Measurements from ENCODE around the gene C16orf78. TPM values are rescaled to one million over a fixed set of nuclear protein-coding genes. Genes with fewer than 3 reads are reported as not detected.

Gene C16orf78
- total RNA-seq, 1 experiment from 2014 or later = not detected

- intact Hi-C loops (cut with micrococcal nuclease; ENCODE audit: unreplicated experiment) = no loop called here
- peaks cover 16% of the 10 kb centered on the region for H3K27me3 ChIP-seq (replicated peaks; ENCODE audit: insufficient read depth, low read depth, low read length, poor library complexity)
- H3K36me3 ChIP-seq (ENCODE audit: insufficient read depth, low read length, poor library complexity, severe bottlenecking) = no peaks in the 10 kb centered on the region
- no peak overlapping the region for H3K4me3 ChIP-seq (ENCODE audit: low read depth, low read length, poor library complexity, severe bottlenecking)
- TF ChIP-seq EZH2 (IDR thresholded peaks at IDR 0.05; ENCODE audit: borderline replicate concordance, low read depth, low read length, poor library complexity, severe bottlenecking) = no peak
- TF ChIP-seq CTCF (conservative IDR thresholded peaks at IDR 0.05; ENCODE audit: low read depth, low read length) = no peak
- no peaks in the 10 kb centered on the region for H3K9me3 ChIP-seq (ENCODE audit: low read depth, low read length, poor library complexity, severe bottlenecking)
- ChIA-PET CTCF (no interaction called here), POLR2A (ENCODE audit: low non-redundant PET) (no interaction called here)
- DNase-seq (ENCODE audit: low spot score) = no peak
- H3K4me1 ChIP-seq (ENCODE audit: insufficient read depth, low read length, poor library complexity, severe bottlenecking) = no peaks in the 10 kb centered on the region
- BruUV-seq (replicated peaks) = no TSS peak
- H3K27ac ChIP-seq (ENCODE audit: low read depth, low read length, poor library complexity, severe bottlenecking) = no peak overlapping the region
These were observed 11.4 kb upstream of the C16orf78 start for GRCh38 chr16:49362230-49362629.

GRCh38 chr16:49365711-49366509 is 7.7 kb upstream of the C16orf78 start:
- no peaks in the 10 kb centered on the region for H3K9me3 ChIP-seq (ENCODE audit: low read depth, low read length, poor library complexity, severe bottlenecking)
- intact Hi-C loops (cut with micrococcal nuclease; ENCODE audit: unreplicated experiment) = no loop called here
- no TSS peak for BruUV-seq (replicated peaks)
- ChIA-PET CTCF (no interaction called here), POLR2A (ENCODE audit: low non-redundant PET) (no interaction called here)
- no peaks in the 10 kb centered on the region for H3K4me1 ChIP-seq (ENCODE audit: insufficient read depth, low read length, poor library complexity, severe bottlenecking)
- peaks cover 19% of the 10 kb centered on the region for H3K27me3 ChIP-seq (replicated peaks; ENCODE audit: insufficient read depth, low read depth, low read length, poor library complexity)
- H3K4me3 ChIP-seq (ENCODE audit: low read depth, low read length, poor library complexity, severe bottlenecking) = no peak overlapping the region
- DNase-seq (ENCODE audit: low spot score) = no peak
- TF ChIP-seq EZH2 (IDR thresholded peaks at IDR 0.05; ENCODE audit: borderline replicate concordance, low read depth, low read length, poor library complexity, severe bottlenecking) (no peak), CTCF (conservative IDR thresholded peaks at IDR 0.05; ENCODE audit: low read depth, low read length) (no peak)
- no peak overlapping the region for H3K27ac ChIP-seq (ENCODE audit: low read depth, low read length, poor library complexity, severe bottlenecking)
- H3K36me3 ChIP-seq (ENCODE audit: insufficient read depth, low read length, poor library complexity, severe bottlenecking) = no peaks in the 10 kb centered on the region

GRCh38 chr16:49366669-49367068 is 6.9 kb upstream of the C16orf78 start:
- no peak for DNase-seq (ENCODE audit: low spot score)
- no TSS peak for BruUV-seq (replicated peaks)
- intact Hi-C loops (cut with micrococcal nuclease; ENCODE audit: unreplicated experiment) = no loop called here
- no peak overlapping the region for H3K4me3 ChIP-seq (ENCODE audit: low read depth, low read length, poor library complexity, severe bottlenecking)
- no peaks in the 10 kb centered on the region for H3K4me1 ChIP-seq (ENCODE audit: insufficient read depth, low read length, poor library complexity, severe bottlenecking)
- ChIA-PET POLR2A (ENCODE audit: low non-redundant PET) (no interaction called here), CTCF (no interaction called here)
- no peak overlapping the region for H3K27ac ChIP-seq (ENCODE audit: low read depth, low read length, poor library complexity, severe bottlenecking)
- H3K27me3 ChIP-seq (replicated peaks; ENCODE audit: insufficient read depth, low read depth, low read length, poor library complexity) = peaks cover 19% of the 10 kb centered on the region
- no peaks in the 10 kb centered on the region for H3K9me3 ChIP-seq (ENCODE audit: low read depth, low read length, poor library complexity, severe bottlenecking)
- H3K36me3 ChIP-seq (ENCODE audit: insufficient read depth, low read length, poor library complexity, severe bottlenecking) = no peaks in the 10 kb centered on the region
- no peak for TF ChIP-seq CTCF (conservative IDR thresholded peaks at IDR 0.05; ENCODE audit: low read depth, low read length)
- no peak for TF ChIP-seq EZH2 (IDR thresholded peaks at IDR 0.05; ENCODE audit: borderline replicate concordance, low read depth, low read length, poor library complexity, severe bottlenecking)

All from A673 (cell line).